H9 (cell line): ENCODE measurements around the gene ST8SIA2. TPM values are rescaled to one million over a fixed set of nuclear protein-coding genes. Genes with fewer than 3 reads are reported as not detected.

Experiments
- DNase-seq: peaks from one replicate; pipeline ENCODE4 v3.0.0-alpha.2; 2017
- H2AFZ ChIP-seq: one replicate; pipeline ENCODE4 v1.6.1; 2013; ENCODE audit warnings: mild to moderate bottlenecking, low read length, control low read depth, moderate library complexity
- H2AK5ac ChIP-seq: 2 replicates; pipeline ENCODE4 v1.6.1; 2013; ENCODE audit warnings: low read length, control low read depth, mixed read lengths; ENCODE audit not compliant: insufficient read length
- H2BK120ac ChIP-seq: one replicate; pipeline ENCODE4 v1.6.1; 2013; ENCODE audit warnings: low read depth, mild to moderate bottlenecking, low read length, control low read depth, inconsistent platforms; ENCODE audit not compliant: poor library complexity, severe bottlenecking
- H2BK12ac ChIP-seq: 2 replicates; pipeline ENCODE4 v1.6.1; 2013; ENCODE audit warnings: low read length, control low read depth, mixed read lengths, low read depth; ENCODE audit not compliant: insufficient read length
- H2BK15ac ChIP-seq: 2 replicates; pipeline ENCODE4 v1.6.1; 2013; ENCODE audit warnings: low read depth, low read length, control low read depth
- H2BK20ac ChIP-seq: one replicate; pipeline ENCODE4 v1.6.1; 2013; ENCODE audit warnings: low read depth, mild to moderate bottlenecking, low read length, control low read depth, inconsistent platforms; ENCODE audit not compliant: poor library complexity, severe bottlenecking
- H2BK5ac ChIP-seq: 2 replicates; pipeline ENCODE4 v1.6.1; 2013; ENCODE audit warnings: low read length, control low read depth, mixed read lengths; ENCODE audit not compliant: insufficient read length
- H3K14ac ChIP-seq: 2 replicates; pipeline ENCODE4 v1.6.1; 2013; ENCODE audit warnings: low read length, control low read depth; ENCODE audit not compliant: insufficient read depth
- H3K18ac ChIP-seq: 2 replicates; pipeline ENCODE4 v1.6.1; 2013; ENCODE audit warnings: low read depth, mild to moderate bottlenecking, mixed read lengths, low read length, control low read depth; ENCODE audit not compliant: insufficient read length
- H3K23ac ChIP-seq: 2 replicates; pipeline ENCODE4 v1.6.1; 2013; ENCODE audit warnings: low read length, control low read depth, mixed read lengths, low read depth; ENCODE audit not compliant: insufficient read length
- H3K23me2 ChIP-seq: 2 replicates; pipeline ENCODE4 v1.6.1; 2013; ENCODE audit warnings: low read depth, mild to moderate bottlenecking, mixed read lengths, low read length, control low read depth; ENCODE audit not compliant: insufficient read length, poor library complexity, severe bottlenecking
- H3K27ac ChIP-seq: 2 replicates; pipeline ENCODE4 v1.5.1; 2013; ENCODE audit warnings: low read length, control low read depth, mixed read lengths, low read depth; ENCODE audit not compliant: insufficient read length
- H3K27me3 ChIP-seq: 2 replicates; pipeline ENCODE4 v1.6.1; 2013; ENCODE audit warnings: low read length, control low read depth, inconsistent platforms; ENCODE audit not compliant: insufficient read depth
- H3K4ac ChIP-seq: 2 replicates; pipeline ENCODE4 v1.6.1; 2013; ENCODE audit warnings: low read depth, mild to moderate bottlenecking, control low read depth, inconsistent platforms, low read length, moderate library complexity
- H3K4me1 ChIP-seq: 2 replicates; pipeline ENCODE4 v1.6.1; 2013; ENCODE audit warnings: low read length, control low read depth, inconsistent platforms; ENCODE audit not compliant: insufficient read depth
- H3K4me2 ChIP-seq: 2 replicates; pipeline ENCODE4 v1.6.1; 2013; ENCODE audit warnings: low read length, control low read depth, mixed read lengths; ENCODE audit not compliant: insufficient read length, insufficient read depth
- H3K56ac ChIP-seq: 2 replicates; pipeline ENCODE4 v1.6.1; 2013; ENCODE audit warnings: low read depth, mild to moderate bottlenecking, mixed read lengths, low read length, control low read depth; ENCODE audit not compliant: insufficient read length
- H3K79me1 ChIP-seq: 2 replicates; pipeline ENCODE4 v1.6.1; 2013; ENCODE audit warnings: low read depth, mild to moderate bottlenecking, moderate library complexity, low read length, control low read depth, inconsistent platforms; ENCODE audit not compliant: insufficient read depth, poor library complexity, severe bottlenecking
- H3K79me2 ChIP-seq: 2 replicates; pipeline ENCODE4 v1.6.1; 2013; ENCODE audit warnings: low read length, control low read depth, inconsistent platforms; ENCODE audit not compliant: insufficient read depth
- H3K9ac ChIP-seq: 2 replicates; pipeline ENCODE4 v1.6.1; 2013; ENCODE audit warnings: low read length, control low read depth, mixed read lengths; ENCODE audit not compliant: insufficient read length; ENCODE audit errors: extremely low read depth
- H3K9me3 ChIP-seq: one replicate; pipeline ENCODE4 v1.6.1; 2013; ENCODE audit warnings: low read depth, low read length, inconsistent platforms; ENCODE audit not compliant: control insufficient read depth
- H3T11ph ChIP-seq: one replicate; pipeline ENCODE4 v1.6.1; 2013; ENCODE audit warnings: mild to moderate bottlenecking, low read length, control low read depth, inconsistent platforms
- H4K20me1 ChIP-seq: one replicate; pipeline ENCODE4 v1.6.1; 2013; ENCODE audit not compliant: control insufficient read depth, insufficient read length, insufficient read depth
- H4K5ac ChIP-seq: 2 replicates; pipeline ENCODE4 v1.6.1; 2013; ENCODE audit warnings: low read depth, mild to moderate bottlenecking, mixed read lengths, low read length, control low read depth; ENCODE audit not compliant: insufficient read length
- H4K8ac ChIP-seq: replicated peaks from 2 replicates; pipeline ENCODE4 v1.6.1; 2013; ENCODE audit warnings: low read length, control low read depth, mixed read lengths, low read depth; ENCODE audit not compliant: insufficient read length
- H4K91ac ChIP-seq: 2 replicates; pipeline ENCODE4 v1.6.1; 2013; ENCODE audit warnings: low read depth, mild to moderate bottlenecking, moderate library complexity, mixed read lengths, low read length, control low read depth; ENCODE audit not compliant: insufficient read length
- H3K27ac Mint-ChIP-seq, 3 experiments: 2 replicates in 2 of 3; 3 replicates in 1 of 3; pipeline ENCODE4 v1.8.0; 2020 to 2021; ENCODE audit warnings: mixed read lengths in 3 of 3, mild to moderate bottlenecking in 1 of 3, moderate library complexity in 1 of 3
- H3K27me3 Mint-ChIP-seq: 2 replicates; pipeline ENCODE4 v1.8.0; 2021; ENCODE audit warnings: low read depth, mild to moderate bottlenecking, moderate library complexity, mixed read lengths
- H3K36me3 Mint-ChIP-seq, 3 experiments: 2 replicates in 2 of 3; 3 replicates in 1 of 3; pipeline ENCODE4 v1.8.0; 2020 to 2021; ENCODE audit warnings: low read depth in 3 of 3, mixed read lengths in 3 of 3; ENCODE audit not compliant: insufficient read depth in 1 of 3
- H3K4me1 Mint-ChIP-seq, 2 experiments: 2 replicates each; pipeline ENCODE4 v1.8.0; 2020; ENCODE audit warnings: mixed read lengths in 2 of 2
- H3K4me3 Mint-ChIP-seq, 2 experiments: 2 replicates in 1 of 2; 3 replicates in 1 of 2; pipeline ENCODE4 v1.8.0; 2020 to 2021; ENCODE audit warnings: mild to moderate bottlenecking in 2 of 2, mixed read lengths in 2 of 2, moderate library complexity in 1 of 2
- H3K9me3 Mint-ChIP-seq, 2 experiments: 2 replicates in 1 of 2; 3 replicates in 1 of 2; pipeline ENCODE4 v1.8.0; 2020; ENCODE audit warnings: mild to moderate bottlenecking in 2 of 2, mixed read lengths in 2 of 2, moderate library complexity in 1 of 2
- CTCF ChIP-seq: fragments of 200-600 bp; sonication (generic); conservative IDR thresholded peaks from 3 replicates; pipeline ENCODE4 v1.8.0; 2021; ENCODE audit warnings: antibody characterized with exemption, mild to moderate bottlenecking
- WGBS: extraction: QIAGEN DNeasy Blood & Tissue Kit; methylation state at CpG from one replicate; pipeline ENCODE4 v1.1.7; 2013; ENCODE audit warnings: missing lambda C conversion rate, low lambda C conversion rate, mixed read lengths; ENCODE audit not compliant: insufficient read length; ENCODE audit errors: extremely low coverage; 5-methylcytosine and 5-hydroxymethylcytosine counted together
- total RNA-seq: library from RNA; stranded (reverse); gene quantifications from 2 replicates; pipeline ENCODE4 v1.2.1, GENCODE V29; 2021

Gene ST8SIA2
- total RNA-seq, 1 experiment from 2014 or later: 1.8 TPM

- Histone ChIP-seq H3K79me1 (no peaks in the 10 kb centered on the region), H3K27ac (no peak overlapping the region), H2AK5ac (no peak overlapping the region), H3K23ac (no peak overlapping the region), H3K56ac (no peak overlapping the region), H2BK120ac (no peak overlapping the region), H3K9ac (no peak overlapping the region), H2BK15ac (no peak overlapping the region), H2BK5ac (no peak overlapping the region), H4K8ac (no peak overlapping the region), H2BK12ac (no peak overlapping the region), H3T11ph (no peak overlapping the region), H3K4ac (no peak overlapping the region), H3K18ac (no peak overlapping the region), H4K5ac (no peak overlapping the region), H3K23me2 (no peaks in the 10 kb centered on the region), H3K9me3 (no peaks in the 10 kb centered on the region), H3K4me1 (no peaks in the 10 kb centered on the region), H3K4me2 (no peak overlapping the region), H2BK20ac (no peak overlapping the region), H3K79me2 (no peaks in the 10 kb centered on the region), H3K14ac (no peak overlapping the region), H4K20me1 (no peaks in the 10 kb centered on the region), H4K91ac (no peak overlapping the region), H2AFZ (no peak overlapping the region), H3K27me3 (no peaks in the 10 kb centered on the region)
- Mint-ChIP-seq H3K27me3 (peaks cover 12% of the 10 kb centered on the region), H3K36me3 (peaks cover 0 to 3% (median 0%) of the 10 kb centered on the region in 3 experiments; a peak in 3 of 7 replicates), H3K4me1 (peaks cover 11 to 15% of the 10 kb centered on the region in 2 experiments), H3K9me3 (peaks cover 7 to 22% of the 10 kb centered on the region in 2 experiments; a peak in 4 of 5 replicates), H3K4me3 (no peak overlapping the region), H3K27ac (no peak overlapping the region)
- no CpG with 5 or more reads among the region's 7 CpGs for WGBS
- no peak for TF ChIP-seq CTCF
- DNase-seq: no peak
Measured at GRCh38 chr15:92492551-92493115, 99.0 kb downstream of the ST8SIA2 start.
